ENCODE measurements around the gene GTF3C5.

The GTF3C5 gene

DNA sequence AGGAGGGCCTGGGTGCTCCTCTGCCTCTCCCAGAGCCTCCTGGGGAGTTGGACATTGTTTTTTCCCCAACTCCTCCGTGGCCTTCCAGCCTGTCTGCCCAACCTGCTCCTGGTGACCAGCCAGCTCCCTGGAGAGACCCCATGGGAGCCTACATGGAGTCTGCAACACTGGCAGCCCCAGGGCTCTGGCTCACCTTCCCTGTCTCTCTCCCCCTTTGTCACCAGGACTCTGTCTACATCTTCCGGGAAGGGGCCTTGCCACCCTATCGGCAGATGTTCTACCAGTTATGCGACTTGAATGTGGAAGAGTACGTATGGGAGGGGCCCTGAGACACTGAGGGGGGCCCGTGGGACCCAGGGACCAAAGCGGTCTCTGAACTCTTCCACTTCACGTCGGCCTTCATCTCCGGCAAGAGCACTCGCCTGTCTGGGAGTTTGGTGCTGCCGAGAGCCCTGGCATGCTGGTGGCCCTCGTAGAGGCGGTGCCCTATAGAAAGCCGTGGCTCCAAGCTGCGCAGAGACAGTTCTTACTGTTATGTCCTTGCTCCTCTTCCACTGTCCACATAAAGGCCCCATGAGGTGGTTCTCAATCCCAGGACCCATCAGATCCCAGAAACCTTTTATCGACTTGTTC is 25.1 kb downstream of the GTF3C5 start:
- DNase-seq, result no peak
- Histone ChIP-seq H3K36me3 (peaks cover 58% of the 10 kb centered on the region), H3K9me3 (no peaks in the 10 kb centered on the region), H3K4me3 (ENCODE audit: low read depth, low read length) (no peak overlapping the region), H3K4me1 (peaks cover 10% of the 10 kb centered on the region), H3K27me3 (no peaks in the 10 kb centered on the region)
- TF ChIP-seq, protein P1, sequence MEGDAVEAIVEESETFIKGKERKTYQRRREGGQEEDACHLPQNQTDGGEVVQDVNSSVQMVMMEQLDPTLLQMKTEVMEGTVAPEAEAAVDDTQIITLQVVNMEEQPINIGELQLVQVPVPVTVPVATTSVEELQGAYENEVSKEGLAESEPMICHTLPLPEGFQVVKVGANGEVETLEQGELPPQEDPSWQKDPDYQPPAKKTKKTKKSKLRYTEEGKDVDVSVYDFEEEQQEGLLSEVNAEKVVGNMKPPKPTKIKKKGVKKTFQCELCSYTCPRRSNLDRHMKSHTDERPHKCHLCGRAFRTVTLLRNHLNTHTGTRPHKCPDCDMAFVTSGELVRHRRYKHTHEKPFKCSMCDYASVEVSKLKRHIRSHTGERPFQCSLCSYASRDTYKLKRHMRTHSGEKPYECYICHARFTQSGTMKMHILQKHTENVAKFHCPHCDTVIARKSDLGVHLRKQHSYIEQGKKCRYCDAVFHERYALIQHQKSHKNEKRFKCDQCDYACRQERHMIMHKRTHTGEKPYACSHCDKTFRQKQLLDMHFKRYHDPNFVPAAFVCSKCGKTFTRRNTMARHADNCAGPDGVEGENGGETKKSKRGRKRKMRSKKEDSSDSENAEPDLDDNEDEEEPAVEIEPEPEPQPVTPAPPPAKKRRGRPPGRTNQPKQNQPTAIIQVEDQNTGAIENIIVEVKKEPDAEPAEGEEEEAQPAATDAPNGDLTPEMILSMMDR (IDR thresholded peaks at IDR 0.05; ENCODE audit: low read depth, low read length), result no peak

DNA sequence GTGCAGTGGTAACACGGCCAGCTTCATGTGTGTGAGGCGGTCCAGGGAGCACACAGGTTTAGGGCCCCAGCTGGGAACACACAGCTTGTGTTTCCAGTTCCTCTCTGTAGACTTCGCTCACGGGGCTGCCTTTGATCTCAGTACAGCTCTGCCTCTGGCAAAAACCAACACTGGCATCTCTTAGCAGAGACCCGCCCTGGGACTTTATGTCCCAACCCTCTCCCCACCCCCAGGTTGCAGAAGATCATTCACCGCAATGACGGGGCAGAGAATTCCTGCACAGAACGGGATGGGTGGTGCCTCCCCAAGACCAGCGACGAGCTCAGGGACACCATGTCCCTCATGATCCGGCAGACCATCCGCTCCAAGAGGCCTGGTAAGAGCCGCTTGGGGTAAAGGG is 25.7 kb downstream of the GTF3C5 start:
- peaks cover 52% of the 10 kb centered on the region for H3K36me3 ChIP-seq
- no peaks in the 10 kb centered on the region for H3K9me3 ChIP-seq
- no peak overlapping the region for H3K4me3 ChIP-seq (ENCODE audit: low read depth, low read length)
- TF ChIP-seq, protein P1 (IDR thresholded peaks at IDR 0.05; ENCODE audit: low read depth, low read length), result no peak
- peaks cover 13% of the 10 kb centered on the region for H3K4me1 ChIP-seq
- H3K27me3 ChIP-seq, result no peaks in the 10 kb centered on the region
- no peak for DNase-seq

DNA sequence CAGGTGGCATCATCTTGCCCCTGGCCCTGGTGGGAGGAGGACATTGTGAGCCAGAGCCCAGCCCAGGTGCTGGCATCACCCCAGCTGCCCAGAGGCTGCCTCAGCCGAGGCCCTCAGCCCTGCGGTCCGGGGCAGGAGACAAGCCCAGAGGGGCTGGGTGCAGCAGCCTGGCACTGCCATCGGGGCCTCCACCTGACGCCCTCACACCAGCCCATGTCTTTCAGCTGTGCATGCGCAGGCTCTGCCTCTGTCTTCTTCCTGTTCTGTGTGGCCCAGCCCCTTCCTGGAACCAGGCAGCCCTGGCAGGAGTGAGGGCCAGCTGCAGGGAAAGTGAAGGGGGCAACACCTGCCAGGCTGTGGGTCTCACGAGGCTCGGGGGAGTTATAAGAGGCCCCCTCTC is 26.2 kb downstream of the GTF3C5 start:
- Histone ChIP-seq H3K27me3 (no peaks in the 10 kb centered on the region), H3K4me1 (peaks cover 13% of the 10 kb centered on the region), H3K9me3 (no peaks in the 10 kb centered on the region), H3K36me3 (peaks cover 47% of the 10 kb centered on the region), H3K4me3 (ENCODE audit: low read depth, low read length) (no peak overlapping the region)
- TF ChIP-seq, protein P1 (IDR thresholded peaks at IDR 0.05; ENCODE audit: low read depth, low read length), result no peak
- no peak for DNase-seq

DNA sequence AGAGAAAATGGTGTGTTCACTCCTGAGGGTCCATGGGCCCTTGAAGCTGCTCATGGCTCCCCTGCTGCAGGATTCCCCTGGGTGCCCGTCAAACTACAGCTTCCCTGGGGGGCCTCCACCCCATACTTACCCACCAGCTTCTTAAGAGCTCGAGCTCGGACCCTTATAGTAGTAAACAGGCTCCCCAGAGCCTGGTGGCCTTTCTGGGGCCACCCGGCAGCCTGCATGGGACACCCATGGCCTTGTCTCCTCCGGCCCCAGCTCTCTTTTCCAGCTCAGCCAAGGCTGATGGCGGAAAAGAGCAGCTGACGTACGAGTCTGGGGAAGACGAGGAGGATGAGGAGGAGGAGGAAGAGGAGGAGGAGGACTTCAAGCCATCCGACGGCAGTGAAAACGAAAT is 26.8 kb downstream of the GTF3C5 start:
- DNase-seq, result no peak
- H3K27me3 ChIP-seq, result no peaks in the 10 kb centered on the region
- peaks cover 13% of the 10 kb centered on the region for H3K4me1 ChIP-seq
- H3K9me3 ChIP-seq, result no peaks in the 10 kb centered on the region
- peaks cover 47% of the 10 kb centered on the region for H3K36me3 ChIP-seq
- no peak overlapping the region for H3K4me3 ChIP-seq (ENCODE audit: low read depth, low read length)
- TF ChIP-seq, protein P1 (IDR thresholded peaks at IDR 0.05; ENCODE audit: low read depth, low read length), result no peak

DNA sequence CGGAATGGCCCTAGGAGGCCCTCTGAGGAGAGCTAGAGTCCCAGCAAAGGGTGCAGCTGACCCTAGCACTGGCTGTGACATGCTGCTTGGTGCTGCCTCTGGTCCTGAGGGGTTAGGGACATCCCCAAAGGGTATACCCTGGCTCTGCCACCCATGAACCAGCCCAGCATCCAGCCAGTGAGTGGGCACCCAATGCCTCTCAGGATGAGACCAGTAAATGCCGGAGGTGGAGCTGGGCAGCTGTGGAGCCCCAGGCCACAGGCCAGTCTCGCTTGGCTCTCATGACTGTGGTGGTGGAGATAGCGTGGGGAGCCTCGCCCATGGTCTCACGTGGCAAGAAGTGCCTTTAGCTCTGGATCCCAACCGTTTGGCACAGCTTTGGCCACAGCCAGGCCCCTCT is 27.3 kb downstream of the GTF3C5 start:
- H3K9me3 ChIP-seq, result no peaks in the 10 kb centered on the region
- no peaks in the 10 kb centered on the region for H3K27me3 ChIP-seq
- TF ChIP-seq, protein P1 (IDR thresholded peaks at IDR 0.05; ENCODE audit: low read depth, low read length), result no peak
- no peak overlapping the region for H3K4me3 ChIP-seq (ENCODE audit: low read depth, low read length)
- no peak for DNase-seq
- H3K36me3 ChIP-seq, result peaks cover 46% of the 10 kb centered on the region
- peaks cover 13% of the 10 kb centered on the region for H3K4me1 ChIP-seq

DNA sequence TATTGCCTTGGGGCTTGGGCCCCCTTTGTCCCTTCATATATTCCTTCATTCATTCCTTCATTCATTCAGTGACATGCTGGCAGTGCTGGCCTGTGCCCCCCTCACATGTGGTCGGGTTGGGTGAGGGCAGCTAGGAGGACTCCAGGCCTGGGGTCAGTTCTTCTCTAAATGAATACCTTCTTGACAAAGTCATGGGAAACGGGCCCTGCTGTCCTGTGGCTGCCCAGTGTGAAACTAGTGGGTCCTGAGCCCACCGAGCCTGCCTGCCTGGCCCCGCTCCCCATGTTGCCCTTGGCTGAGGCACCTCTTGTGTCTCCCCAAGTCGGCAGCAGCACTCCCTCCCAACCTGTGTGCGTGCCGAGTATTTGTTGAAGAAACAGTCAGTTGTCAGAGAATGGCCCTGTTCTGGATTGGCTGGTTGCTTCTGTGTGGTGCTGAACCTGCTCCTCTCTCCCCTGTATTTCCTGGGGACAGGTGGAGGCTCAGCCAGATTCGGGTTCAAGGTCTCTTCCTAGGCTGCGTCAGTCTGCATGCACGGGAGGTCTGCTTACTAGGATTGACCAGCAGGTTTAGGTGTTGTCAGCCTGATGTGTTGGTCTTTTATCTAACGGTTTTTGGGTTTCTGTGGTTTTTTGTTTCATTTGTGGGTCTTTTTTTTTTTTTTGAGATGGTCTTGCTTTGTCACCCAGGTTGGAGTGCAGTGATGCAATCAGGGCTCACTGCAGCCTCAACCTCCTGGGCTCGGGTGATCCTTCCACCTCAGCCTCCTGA is 27.9 kb downstream of the GTF3C5 start:
- Histone ChIP-seq H3K4me1 (peaks cover 13% of the 10 kb centered on the region), H3K9me3 (no peaks in the 10 kb centered on the region), H3K4me3 (ENCODE audit: low read depth, low read length) (no peak overlapping the region), H3K36me3 (peaks cover 40% of the 10 kb centered on the region), H3K27me3 (no peaks in the 10 kb centered on the region)
- no peak for DNase-seq
- TF ChIP-seq, protein P1 (IDR thresholded peaks at IDR 0.05; ENCODE audit: low read depth, low read length), result no peak

Measured in BE2C (cell line).